Osteoblast (primary cell): ENCODE data around the gene KRTAP29-1. TPM values are rescaled to one million over a fixed set of nuclear protein-coding genes. Genes with fewer than 3 reads are reported as not detected.
A peak's percentile ranks its signal among the peaks of the same experiment; 100 is the strongest.

Source experiments
- DNase-seq: peaks from one replicate; pipeline ENCODE4 v3.0.0; 2011; ENCODE audit warnings: low spot score, mixed read lengths; ENCODE audit not compliant: insufficient read length; ENCODE audit errors: missing footprints
- H2AFZ ChIP-seq: 2 replicates; pipeline ENCODE4 v1.6.0; 2011; ENCODE audit warnings: mild to moderate bottlenecking, low read length
- H3K27ac ChIP-seq: 2 replicates; pipeline ENCODE4 v1.5.1; 2011; ENCODE audit warnings: mild to moderate bottlenecking, low read depth, low read length, moderate library complexity
- H3K27me3 ChIP-seq: 2 replicates; pipeline ENCODE4 v1.6.0; 2012; ENCODE audit warnings: mild to moderate bottlenecking, control low read depth, inconsistent platforms, low read length, moderate library complexity; ENCODE audit not compliant: insufficient read depth
- H3K36me3 ChIP-seq: 2 replicates; pipeline ENCODE4 v1.5.1; 2011; ENCODE audit warnings: mild to moderate bottlenecking, low read length, control low read depth, moderate library complexity; ENCODE audit not compliant: insufficient read depth
- H3K4me1 ChIP-seq: 2 replicates; pipeline ENCODE4 v1.5.1; 2011; ENCODE audit warnings: mild to moderate bottlenecking, low read length, control low read depth, moderate library complexity; ENCODE audit not compliant: insufficient read depth
- H3K4me2 ChIP-seq: 2 replicates; pipeline ENCODE4 v1.6.0; 2011; ENCODE audit warnings: mild to moderate bottlenecking, low read length; ENCODE audit not compliant: insufficient read depth
- H3K4me3 ChIP-seq: fragments of 200-600 bp; sonication (generic); 3 replicates; pipeline ENCODE4 v1.5.1; 2012; ENCODE audit warnings: mild to moderate bottlenecking, low read length, inconsistent platforms; ENCODE audit not compliant: insufficient read depth
- H3K79me2 ChIP-seq: 2 replicates; pipeline ENCODE4 v1.6.0; 2012; ENCODE audit warnings: mild to moderate bottlenecking, low read length, control low read depth, inconsistent platforms; ENCODE audit not compliant: insufficient read depth
- H3K9me3 ChIP-seq: 2 replicates; pipeline ENCODE4 v1.5.1; 2011; ENCODE audit warnings: low read depth, low read length, control low read depth
- H4K20me1 ChIP-seq: 2 replicates; pipeline ENCODE4 v1.6.0; 2012; ENCODE audit warnings: mild to moderate bottlenecking, low read length, control low read depth; ENCODE audit not compliant: insufficient read depth
- CTCF ChIP-seq: IDR thresholded peaks from 2 replicates; pipeline ENCODE4 v1.5.1; 2011; ENCODE audit warnings: mild to moderate bottlenecking, low read depth, low read length, moderate library complexity; ENCODE audit errors: extremely low read depth
- small RNA-seq: library from RNA; depleted of rRNA; stranded (forward); fragments of <200 nt; gene quantifications from one replicate; pipeline ENCODE3, GENCODE V24; 2012
- total RNA-seq: library from RNA; depleted of rRNA; stranded (reverse); fragments of >200 nt; gene quantifications from 2 replicates; pipeline ENCODE4 v1.2.3, GENCODE V29; 2012

The KRTAP29-1 gene
- total RNA-seq, 1 donor = not detected

GRCh38 chr17:41254861-41255260 lies 47.8 kb downstream of the KRTAP29-1 start:
- peak; percentile 22 for DNase-seq
- no peaks in the 10 kb centered on the region for H3K4me1 ChIP-seq
- no peaks in the 10 kb centered on the region for H3K9me3 ChIP-seq
- no peak overlapping the region for H3K27ac ChIP-seq
- no peak overlapping the region for H2AFZ ChIP-seq
- no peaks in the 10 kb centered on the region for H4K20me1 ChIP-seq
- no peaks in the 10 kb centered on the region for H3K79me2 ChIP-seq
- no peaks in the 10 kb centered on the region for H3K36me3 ChIP-seq
- H3K4me2 ChIP-seq = no peak overlapping the region
- no peaks in the 10 kb centered on the region for H3K27me3 ChIP-seq
- no peak overlapping the region for H3K4me3 ChIP-seq
- no peak for TF ChIP-seq CTCF

Small RNA genes within 50 kb of the gene (small RNA-seq; reads per million reads assigned to genes)
- gene KRTAP9-10P = not detected

Other genes with a start within 250 kb of the KRTAP29-1 start
- not detected in 2 replicates for gene KRTAP2-2, start 247.6 kb downstream of the KRTAP29-1 start, total RNA-seq
- 0.29 TPM in 1 of 2 replicates, not detected in the other for gene KRTAP2-3, start 242.7 kb downstream of the KRTAP29-1 start, total RNA-seq
- gene KRTAP2-4, start 237.0 kb downstream of the KRTAP29-1 start, total RNA-seq = not detected in 2 replicates
- under 0.01 and 0.72 TPM in 2 replicates for gene KRTAP4-7, start 218.7 kb downstream of the KRTAP29-1 start, total RNA-seq
- gene KRTAP4-8, start 204.7 kb downstream of the KRTAP29-1 start, total RNA-seq = not detected in 2 replicates
- not detected in 2 replicates for gene KRTAP4-16, start 200.6 kb downstream of the KRTAP29-1 start, total RNA-seq
- not detected in 2 replicates for gene KRTAP4-9, start 197.5 kb downstream of the KRTAP29-1 start, total RNA-seq
- not detected in 2 replicates for gene KRTAP4-11, start 184.5 kb downstream of the KRTAP29-1 start, total RNA-seq
- not detected in 2 replicates for gene KRTAP4-12, start 178.7 kb downstream of the KRTAP29-1 start, total RNA-seq
- gene KRTAP4-6, start 162.3 kb downstream of the KRTAP29-1 start, total RNA-seq = not detected in 2 replicates
- not detected in 2 replicates for gene KRTAP4-5, start 153.0 kb downstream of the KRTAP29-1 start, total RNA-seq
- gene KRTAP4-4, start 142.1 kb downstream of the KRTAP29-1 start, total RNA-seq = not detected in 2 replicates
- not detected in 2 replicates for gene KRTAP4-3, start 134.6 kb downstream of the KRTAP29-1 start, total RNA-seq
- gene KRTAP4-2, start 124.6 kb downstream of the KRTAP29-1 start, total RNA-seq = not detected in 2 replicates
- not detected in 2 replicates for gene KRTAP4-1, start 117.9 kb downstream of the KRTAP29-1 start, total RNA-seq
- not detected in 2 replicates for gene KRTAP9-1, start 113.0 kb downstream of the KRTAP29-1 start, total RNA-seq
- not detected in 2 replicates for gene KRTAP9-2, start 76.2 kb downstream of the KRTAP29-1 start, total RNA-seq
- not detected in 2 replicates for gene KRTAP9-3, start 70.4 kb downstream of the KRTAP29-1 start, total RNA-seq
- not detected in 2 replicates for gene KRTAP9-8, start 64.9 kb downstream of the KRTAP29-1 start, total RNA-seq
- not detected in 2 replicates for gene KRTAP9-4, start 53.2 kb downstream of the KRTAP29-1 start, total RNA-seq
- gene KRTAP9-9, start 47.5 kb downstream of the KRTAP29-1 start, total RNA-seq = not detected in 2 replicates
- not detected in 2 replicates for gene KRTAP9-6, start 37.5 kb downstream of the KRTAP29-1 start, total RNA-seq
- gene KRTAP9-7, start 27.2 kb downstream of the KRTAP29-1 start, total RNA-seq = not detected in 2 replicates
- gene KRTAP16-1, start 6.5 kb upstream of the KRTAP29-1 start, total RNA-seq = not detected in 2 replicates
- not detected in 2 replicates for gene KRTAP17-1, start 12.9 kb upstream of the KRTAP29-1 start, total RNA-seq
- gene KRT33A, start 48.0 kb upstream of the KRTAP29-1 start, total RNA-seq = not detected in 2 replicates
- 0.29 and 1.1 TPM in 2 replicates for gene KRT33B, start 67.0 kb upstream of the KRTAP29-1 start, total RNA-seq
- gene KRT34, start 79.5 kb upstream of the KRTAP29-1 start, total RNA-seq = 9.4 and 11.2 TPM in 2 replicates
- not detected in 2 replicates for gene KRT31, start 94.8 kb upstream of the KRTAP29-1 start, total RNA-seq
- gene KRT37, start 121.7 kb upstream of the KRTAP29-1 start, total RNA-seq = not detected in 2 replicates
- gene KRT38, start 138.1 kb upstream of the KRTAP29-1 start, total RNA-seq = under 0.01 TPM in 2 replicates
- gene KRT32, start 164.5 kb upstream of the KRTAP29-1 start, total RNA-seq = not detected in 2 replicates
- not detected in 2 replicates for gene KRT35, start 178.3 kb upstream of the KRTAP29-1 start, total RNA-seq
- 0.36 TPM in 1 of 2 replicates, not detected in the other for gene KRT36, start 187.1 kb upstream of the KRTAP29-1 start, total RNA-seq
- not detected in 2 replicates for gene KRT13, start 202.8 kb upstream of the KRTAP29-1 start, total RNA-seq
- gene KRT15, start 216.0 kb upstream of the KRTAP29-1 start, total RNA-seq = 0.59 and 0.72 TPM in 2 replicates
- gene KRT19, start 225.5 kb upstream of the KRTAP29-1 start, total RNA-seq = 68.8 and 69.0 TPM in 2 replicates